Measurements from ENCODE around the gene PLA2G2E.

DNA sequence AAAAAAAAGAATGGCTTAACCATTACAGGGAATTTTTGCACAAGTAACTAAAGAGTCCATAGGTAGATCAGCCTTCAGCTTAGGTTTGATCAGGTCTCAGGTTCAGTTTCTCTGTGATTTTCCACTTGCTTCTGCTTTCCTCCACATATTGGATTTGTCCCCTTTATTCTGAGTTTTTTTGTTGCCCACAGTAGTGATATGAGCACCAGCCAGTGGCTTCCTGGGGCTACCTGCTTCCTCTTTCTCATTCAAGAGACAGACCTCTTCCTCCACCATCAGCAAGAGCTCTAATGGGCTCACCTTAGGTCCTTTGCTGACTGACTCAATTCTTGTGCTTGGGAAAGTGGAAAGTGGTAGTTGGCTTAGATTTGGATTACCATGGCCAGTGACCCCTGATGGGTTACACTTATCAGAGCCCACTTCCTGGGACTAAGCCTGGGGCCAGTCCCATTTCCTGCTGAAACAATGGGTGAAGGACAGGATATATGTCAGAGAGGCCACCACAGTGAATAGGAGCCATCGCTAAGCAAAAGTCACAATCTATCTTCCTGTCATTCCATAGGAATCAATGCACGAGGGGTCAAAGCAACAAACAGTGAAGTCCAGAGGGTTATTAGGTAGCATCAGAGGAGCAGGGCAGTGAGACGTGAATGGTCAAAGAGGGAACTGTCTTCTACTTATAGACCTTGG is 12.8 kb upstream of the PLA2G2E start:
- TF ChIP-seq, protein P1, sequence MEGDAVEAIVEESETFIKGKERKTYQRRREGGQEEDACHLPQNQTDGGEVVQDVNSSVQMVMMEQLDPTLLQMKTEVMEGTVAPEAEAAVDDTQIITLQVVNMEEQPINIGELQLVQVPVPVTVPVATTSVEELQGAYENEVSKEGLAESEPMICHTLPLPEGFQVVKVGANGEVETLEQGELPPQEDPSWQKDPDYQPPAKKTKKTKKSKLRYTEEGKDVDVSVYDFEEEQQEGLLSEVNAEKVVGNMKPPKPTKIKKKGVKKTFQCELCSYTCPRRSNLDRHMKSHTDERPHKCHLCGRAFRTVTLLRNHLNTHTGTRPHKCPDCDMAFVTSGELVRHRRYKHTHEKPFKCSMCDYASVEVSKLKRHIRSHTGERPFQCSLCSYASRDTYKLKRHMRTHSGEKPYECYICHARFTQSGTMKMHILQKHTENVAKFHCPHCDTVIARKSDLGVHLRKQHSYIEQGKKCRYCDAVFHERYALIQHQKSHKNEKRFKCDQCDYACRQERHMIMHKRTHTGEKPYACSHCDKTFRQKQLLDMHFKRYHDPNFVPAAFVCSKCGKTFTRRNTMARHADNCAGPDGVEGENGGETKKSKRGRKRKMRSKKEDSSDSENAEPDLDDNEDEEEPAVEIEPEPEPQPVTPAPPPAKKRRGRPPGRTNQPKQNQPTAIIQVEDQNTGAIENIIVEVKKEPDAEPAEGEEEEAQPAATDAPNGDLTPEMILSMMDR (IDR thresholded peaks at IDR 0.05) = no peak
- no peak for TF ChIP-seq POLR2A (IDR thresholded peaks at IDR 0.05)
